GM10847 (cell line): Measurements from ENCODE around the gene PLAU.

Experiments used
- POLR2A ChIP-seq: IDR thresholded peaks from 2 replicates; pipeline ENCODE4 v1.6.1; 2011; ENCODE audit not compliant: insufficient read length; ENCODE audit errors: extremely low read depth

The PLAU gene

GRCh38 chr10:73925539-73925938 lies 14.6 kb downstream of the PLAU start:
- no peak for TF ChIP-seq POLR2A

- no peak for TF ChIP-seq POLR2A
Observed at GRCh38 chr10:73926152-73926764, 15.3 kb downstream of the PLAU start.

- no peak for TF ChIP-seq POLR2A
Observed at GRCh38 chr10:73931767-73932619, 21.1 kb downstream of the PLAU start.

- no peak for TF ChIP-seq POLR2A
Observed at GRCh38 chr10:73932620-73933112, 21.7 kb downstream of the PLAU start.

- no peak for TF ChIP-seq POLR2A
Observed at GRCh38 chr10:73934074-73934473, 23.1 kb downstream of the PLAU start.

GRCh38 chr10:73935895-73936294 lies 25.0 kb downstream of the PLAU start:
- TF ChIP-seq POLR2A, result no peak

- no peak for TF ChIP-seq POLR2A
Observed at GRCh38 chr10:73937333-73938043, 26.6 kb downstream of the PLAU start.

GRCh38 chr10:73940634-73941221 lies 29.8 kb downstream of the PLAU start:
- no peak for TF ChIP-seq POLR2A

GRCh38 chr10:73941300-73941699 lies 30.4 kb downstream of the PLAU start:
- TF ChIP-seq POLR2A, result no peak

- TF ChIP-seq POLR2A, result no peak
Observed at GRCh38 chr10:73944356-73945100, 33.6 kb downstream of the PLAU start.

- TF ChIP-seq POLR2A, result no peak
Observed at GRCh38 chr10:73946253-73947145, 35.6 kb downstream of the PLAU start.

GRCh38 chr10:73948947-73949633 lies 38.2 kb downstream of the PLAU start:
- no peak for TF ChIP-seq POLR2A
